ENCODE data around the gene NFILZ.

The NFILZ gene, protein sequence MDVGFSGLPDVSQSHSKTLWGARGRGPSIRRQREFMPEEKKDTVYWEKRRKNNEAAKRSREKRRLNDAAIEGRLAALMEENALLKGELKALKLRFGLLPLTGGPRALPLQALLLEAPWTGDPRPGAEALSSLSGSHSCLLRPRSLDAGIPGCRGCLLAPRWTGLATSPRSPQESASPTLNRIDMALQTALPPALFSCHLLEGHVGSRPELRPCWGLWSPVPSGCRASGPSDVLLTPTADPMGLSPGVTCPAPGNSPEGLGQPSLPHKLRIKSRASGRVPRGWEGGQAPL

DNA sequence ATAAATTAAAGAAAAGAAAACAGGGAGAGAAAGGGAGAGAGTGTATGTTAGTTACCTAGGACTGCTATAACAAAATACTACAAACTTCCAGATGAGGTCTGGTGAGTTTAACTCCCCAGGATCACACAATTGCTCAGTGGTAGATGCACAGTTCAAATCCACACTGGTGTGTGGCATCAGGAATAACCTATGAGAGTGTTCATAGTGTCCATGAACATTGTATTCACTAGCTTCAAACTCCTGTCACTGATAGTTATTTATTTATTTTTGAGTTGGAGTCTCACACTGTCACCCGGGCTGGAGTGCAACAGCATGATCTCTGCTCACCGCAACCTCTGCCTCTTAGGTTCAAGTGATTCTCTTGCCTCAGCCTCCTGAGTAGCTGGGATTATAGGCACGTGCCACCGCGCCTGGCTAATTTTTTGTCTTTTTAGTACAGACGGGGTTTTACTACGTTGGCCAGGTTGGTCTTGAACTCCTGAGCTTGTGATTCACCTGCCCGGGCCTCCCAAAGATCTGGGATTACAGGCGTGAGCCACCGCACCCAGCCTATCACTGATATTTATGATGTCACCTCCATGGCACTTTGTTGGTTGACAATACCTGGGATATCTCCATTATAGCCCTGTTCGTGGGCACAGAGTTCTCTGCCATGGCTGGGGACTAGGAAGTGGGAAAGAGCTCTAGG is at the start of gene NFILZ:
Gene NFILZ (plus strand): TSS at position 638 of the 688 bp plus-strand sequence. CDS start 46,133 bp downstream, outside the sequence.
- no peak for DNase-seq

- peak; percentile 89 for DNase-seq
Observed at GRCh38 chr19:8580710-8581281, 49.6 kb upstream of the NFILZ start.

DNA sequence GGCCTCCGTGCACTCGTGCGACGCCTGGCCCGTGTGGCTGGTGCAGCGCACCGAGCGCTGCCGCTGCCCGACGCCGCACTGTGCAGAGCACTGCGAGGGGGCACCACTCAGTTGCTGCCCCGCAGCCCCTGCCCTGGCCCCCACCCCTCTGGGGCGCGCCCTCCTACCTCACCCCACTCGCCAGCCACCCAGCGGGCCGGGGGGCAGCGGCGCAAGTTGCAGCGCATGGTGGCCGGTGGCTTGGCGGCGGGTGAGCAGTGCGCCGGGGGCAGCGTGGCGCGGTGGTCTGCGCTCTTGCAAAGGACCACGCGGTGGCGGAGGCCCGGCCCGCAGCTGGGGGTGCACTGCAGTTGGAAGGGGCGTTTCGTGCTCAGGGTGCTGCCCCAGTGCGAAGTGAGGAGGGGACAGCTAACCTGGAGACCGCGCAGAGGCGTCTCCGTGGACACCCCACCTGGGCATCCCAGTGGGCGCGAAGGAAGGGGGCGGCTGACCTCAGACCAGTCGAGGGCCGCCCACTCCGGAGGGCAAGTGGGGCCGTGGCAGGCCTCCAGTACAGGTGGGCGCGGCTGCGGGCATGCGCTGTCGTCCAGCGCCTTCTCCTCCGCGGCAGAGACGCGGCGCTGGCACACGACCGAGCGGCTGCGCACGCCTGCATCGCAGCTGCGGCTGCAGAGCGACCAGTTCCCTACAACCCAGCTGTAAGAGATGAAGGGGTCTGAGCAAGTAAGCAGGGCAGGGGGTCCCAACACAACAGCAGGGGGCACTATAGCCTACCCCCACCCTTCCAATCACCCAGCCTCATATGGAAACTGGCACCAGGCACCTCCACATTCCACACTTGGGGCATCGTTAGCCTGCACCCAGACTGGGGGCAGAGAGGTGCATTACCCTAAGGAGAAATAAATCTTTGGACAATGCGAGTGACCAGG is 45.2 kb upstream of the NFILZ start:
- no peak for DNase-seq

GRCh38 chr19:8585894-8586750 is 44.3 kb upstream of the NFILZ start:
- DNase-seq: peak; percentile 72

DNA sequence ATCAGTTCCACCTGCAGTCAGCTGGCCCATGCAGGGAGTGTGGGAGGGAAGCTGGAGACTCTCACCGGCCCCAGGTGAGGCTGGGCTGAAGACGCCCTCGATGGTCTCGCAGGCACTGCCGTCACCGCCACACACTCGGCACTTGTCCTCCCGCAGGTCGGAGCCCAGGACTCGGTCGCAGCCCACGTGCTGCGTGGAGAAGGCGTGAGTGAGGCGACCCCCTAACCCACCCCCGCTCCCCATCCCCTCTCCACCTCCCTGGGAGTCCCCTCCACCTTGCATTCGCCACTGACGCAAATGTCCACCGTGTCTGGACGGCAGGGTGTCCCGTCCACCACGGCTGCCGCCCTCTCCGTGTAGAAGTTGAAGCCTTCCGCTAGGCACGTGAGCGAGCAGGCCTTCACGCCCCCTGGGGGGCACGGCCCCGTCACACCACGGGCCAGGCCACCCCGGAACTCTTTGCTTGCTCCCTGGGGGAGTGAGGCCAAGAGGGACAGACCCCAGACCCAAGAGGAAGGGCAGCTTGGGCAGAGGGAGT is 41.2 kb upstream of the NFILZ start:
- DNase-seq: no peak

GRCh38 chr19:8592231-8593009 is 38.0 kb upstream of the NFILZ start:
- DNase-seq: peak; percentile 96

GRCh38 chr19:8593931-8594330 is 36.5 kb upstream of the NFILZ start:
- DNase-seq: no peak

GRCh38 chr19:8595651-8596050 is 34.8 kb upstream of the NFILZ start:
- DNase-seq: no peak

- DNase-seq: no peak
Observed at GRCh38 chr19:8596168-8596567, 34.3 kb upstream of the NFILZ start.

- no peak for DNase-seq
Observed at GRCh38 chr19:8600064-8600463, 30.4 kb upstream of the NFILZ start.

DNA sequence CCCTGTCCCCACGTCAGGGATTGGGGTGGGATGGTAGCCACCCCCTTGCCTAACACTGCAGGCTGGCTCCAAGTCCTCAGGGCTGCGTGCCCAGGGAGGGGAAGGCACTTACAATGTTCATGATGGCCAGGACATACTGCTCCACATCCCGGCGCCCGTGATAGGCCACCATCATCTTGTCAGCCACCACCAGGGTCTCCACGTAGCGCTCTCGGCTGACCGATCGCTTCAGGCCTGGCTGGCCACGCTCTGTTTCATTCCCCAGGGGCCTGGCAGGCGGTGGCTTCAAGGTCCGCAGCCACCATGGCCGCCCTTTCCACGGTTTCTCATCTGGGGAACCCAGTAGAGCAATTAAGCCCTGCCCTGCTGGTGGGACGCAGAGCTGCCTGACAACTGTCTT is 29.6 kb upstream of the NFILZ start:
- DNase-seq: no peak

DNA sequence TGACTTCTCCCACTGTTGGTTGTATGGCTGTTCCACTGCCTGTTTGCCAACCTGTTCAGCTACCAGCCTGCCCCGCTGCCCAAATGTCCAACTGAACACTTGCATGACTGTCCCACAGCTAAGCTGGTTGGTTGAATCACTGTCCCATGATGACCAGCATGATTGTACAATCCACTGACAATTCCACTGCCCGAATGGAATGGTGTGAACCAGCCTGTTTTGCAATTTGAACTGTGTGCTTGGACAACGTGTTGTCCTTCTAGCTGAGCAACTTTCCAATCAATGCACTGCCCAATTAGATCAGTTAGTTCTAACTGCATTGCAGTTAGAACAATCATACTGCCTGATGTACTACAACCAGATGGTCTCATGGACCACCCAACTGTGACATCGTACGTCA is 28.6 kb upstream of the NFILZ start:
- DNase-seq: no peak

DNA sequence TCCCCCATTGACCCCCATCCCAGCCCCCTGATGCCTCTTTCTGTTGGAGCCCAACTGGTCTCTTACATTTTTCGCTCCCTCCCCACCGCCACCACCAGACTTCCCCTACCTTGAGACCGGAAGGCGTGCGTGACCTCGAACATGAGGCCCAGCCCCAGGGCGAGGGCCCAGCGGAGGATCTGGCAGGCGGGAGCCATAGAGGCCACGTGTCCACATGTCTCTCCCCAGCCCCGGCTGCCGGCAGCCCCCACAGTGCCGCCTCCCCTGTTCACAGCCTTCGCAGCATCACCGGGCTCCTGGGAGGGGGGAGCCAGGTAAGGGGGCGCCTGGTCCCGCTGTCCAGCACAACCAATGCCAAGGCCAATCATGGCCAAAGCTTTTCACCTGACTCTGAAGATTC is 24.9 kb upstream of the NFILZ start:
- DNase-seq: no peak

GRCh38 chr19:8607386-8607785 is 23.0 kb upstream of the NFILZ start:
- no peak for DNase-seq

DNA sequence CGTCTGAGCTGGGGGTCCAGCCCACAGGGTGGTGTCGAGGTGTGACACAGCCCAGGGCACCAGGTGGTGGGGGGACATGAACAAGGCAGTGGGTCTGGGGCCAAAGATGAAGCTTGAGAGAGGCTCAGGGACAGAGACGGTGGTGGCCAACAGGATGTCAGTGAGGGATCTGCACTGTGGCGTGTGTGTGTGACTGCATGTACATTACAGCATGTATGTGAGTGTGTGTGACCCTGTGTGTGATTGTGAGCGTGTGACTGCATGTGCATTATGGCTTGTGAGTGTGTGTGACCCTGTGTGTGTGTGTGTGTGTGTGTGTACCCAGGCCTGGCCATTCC is 21.5 kb upstream of the NFILZ start:
- no peak for DNase-seq

DNA sequence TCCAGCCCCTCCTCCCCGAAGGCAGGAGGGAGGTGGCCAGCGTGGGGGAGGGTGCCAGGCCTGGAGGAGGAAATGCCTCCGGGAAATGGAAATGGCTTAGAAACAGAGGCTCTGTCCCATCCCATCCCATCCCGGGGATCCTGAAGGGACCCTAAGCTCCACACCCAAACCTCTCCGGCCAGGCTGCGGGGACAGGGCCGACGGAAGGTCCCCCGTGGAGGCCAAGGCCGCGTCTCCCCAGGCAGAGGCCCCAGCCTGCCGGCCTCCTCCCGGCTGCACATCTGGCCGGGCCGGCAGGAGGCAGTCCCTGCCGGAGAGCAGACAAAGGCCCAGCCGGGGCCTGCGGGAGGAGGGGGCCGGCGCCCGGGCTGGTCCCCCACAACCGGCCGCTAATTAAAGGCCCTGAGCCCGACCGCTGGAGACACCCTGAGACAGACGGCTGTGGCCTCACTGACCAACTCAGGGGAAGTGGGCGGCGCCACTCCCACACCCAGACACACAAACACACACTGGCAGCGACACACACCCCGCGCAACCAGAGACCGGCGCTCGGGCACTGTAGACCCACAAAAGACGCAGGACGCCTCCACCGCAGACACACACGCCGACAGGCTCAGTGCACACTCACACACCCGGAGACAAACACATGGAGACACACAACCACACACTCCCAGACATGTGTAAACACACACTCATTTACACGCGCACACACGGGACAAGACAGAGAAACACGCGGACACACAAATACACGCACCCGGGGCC is 21.0 kb upstream of the NFILZ start:
- DNase-seq: no peak

DNA sequence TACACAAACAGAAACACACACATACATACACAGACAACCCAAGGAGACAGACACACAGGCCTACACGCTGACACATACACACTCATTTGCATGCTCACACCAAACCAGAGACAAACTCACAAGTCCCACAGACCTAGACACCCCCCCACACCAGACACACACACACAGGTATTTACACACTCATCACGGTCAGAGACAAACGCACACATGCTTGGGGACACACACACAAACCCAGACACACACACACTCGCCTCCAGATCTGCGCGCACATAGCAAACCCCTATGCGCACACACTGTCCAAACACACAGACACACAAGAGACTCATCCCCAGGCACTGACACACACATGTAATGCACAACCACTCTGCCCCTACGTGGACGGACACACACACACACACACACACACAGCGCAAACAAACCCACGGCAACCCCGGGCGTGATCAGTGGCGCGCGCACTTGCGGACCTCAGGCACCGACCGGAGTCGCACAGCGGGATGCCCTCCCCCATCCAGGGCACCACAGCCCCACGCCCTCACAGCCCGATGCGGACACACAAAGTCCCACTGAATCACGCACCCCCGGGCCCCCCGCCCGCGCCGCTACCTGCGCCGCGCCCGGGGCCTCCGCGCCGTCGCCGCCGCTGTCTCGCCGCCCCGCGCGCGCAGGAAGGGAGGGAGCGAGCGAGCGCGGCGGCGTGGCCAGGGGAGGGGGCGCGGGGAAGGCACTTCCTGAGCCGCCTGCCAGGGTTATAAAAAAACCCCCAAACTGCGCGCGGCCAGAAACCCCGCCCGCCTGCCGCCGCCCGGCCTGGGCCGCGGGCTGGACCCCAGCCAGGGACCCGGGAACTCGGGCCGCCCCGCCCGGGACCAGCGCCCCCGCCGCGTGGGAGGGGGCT is 20.1 kb upstream of the NFILZ start, which contains the start of gene ADAMTS10:
Gene ADAMTS10 (minus strand): TSS at position 675 of the 895 bp plus-strand sequence. CDS start 5,005 bp downstream, outside the sequence.
- peak; percentile 59 for DNase-seq

DNA sequence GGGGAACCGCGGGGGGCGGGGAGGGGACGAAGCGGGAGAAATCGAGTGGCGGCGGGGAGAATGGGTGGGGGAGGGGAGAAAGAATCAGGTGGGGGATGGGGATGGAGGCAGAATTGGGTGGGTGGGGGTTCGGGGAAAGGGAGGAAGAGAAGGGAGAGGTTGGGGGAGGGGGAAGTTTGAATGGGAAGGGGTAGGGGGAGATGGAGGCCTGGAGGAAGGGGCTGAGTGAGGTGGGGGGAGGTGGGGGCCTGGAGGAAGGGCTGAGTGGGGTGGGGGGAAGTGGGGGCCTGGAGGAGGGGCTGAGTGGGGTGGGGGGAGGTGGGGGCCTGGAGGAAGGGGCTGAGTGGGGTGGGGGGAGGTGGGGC is 19.5 kb upstream of the NFILZ start:
- no peak for DNase-seq

- DNase-seq: no peak
Observed at GRCh38 chr19:8611391-8611876, 19.0 kb upstream of the NFILZ start.
